GM12878 (cell line): ENCODE results near the gene GIMAP1. TPM values are rescaled to one million over a fixed set of nuclear protein-coding genes. Genes with fewer than 3 reads are reported as not detected.

Source experiments
- ATAC-seq: fragments of 200-7000 bp; cut with Tn5 transposase; 3 replicates; pipeline ENCODE4 v1.9.1; 2020; ENCODE audit warnings: mild to moderate bottlenecking, moderate library complexity
- BruUV-seq: library from RNA; stranded (reverse); fragments of 400-500 nt; replicated peaks from 2 replicates; lab custom pipeline; 2021; lab: Mats Ljungman, UMichigan
- CTCF ChIA-PET: fragments of 300-600 bp; sonication (Branson Sonifier 250); formaldehyde crosslinking; extraction: SDS; loops from one replicate; lab custom pipeline; 2021; ENCODE audit warnings: inconsistent platforms; lab: Yijun Ruan, JAX
- POLR2A ChIA-PET: fragments of 350-600 bp; formaldehyde crosslinking; extraction: SDS; loops from one replicate; lab custom pipeline; 2021; ENCODE audit warnings: inconsistent platforms; lab: Charles Lee
- RAD21 ChIA-PET: fragments of 300-600 bp; sonication (Branson Sonifier 250); formaldehyde crosslinking; loops from one replicate; lab custom pipeline; 2023; ENCODE audit warnings: antibody characterized with exemption; ENCODE audit not compliant: unreplicated experiment; lab: Charles Lee
- SMC1A ChIA-PET: fragments of 300-600 bp; sonication (Branson Sonifier 250); formaldehyde crosslinking; loops from one replicate; lab custom pipeline; 2023; ENCODE audit not compliant: unreplicated experiment, uncharacterized antibody; lab: Charles Lee
- DNase-seq: peaks from one replicate; pipeline ENCODE4 v3.0.0-alpha.2; 2011; ENCODE audit warnings: low read depth, low spot score
- FAIRE-seq: peaks from 3 replicates; lab custom pipeline; 2011; peaks lifted over from hg19 to GRCh38; lab: Jason Lieb, UNC
- H2AFZ ChIP-seq: 2 replicates; pipeline ENCODE4 v1.6.0; 2011; ENCODE audit warnings: low read depth, low read length, control low read depth; ENCODE audit not compliant: control insufficient read depth
- H3K27ac ChIP-seq: 2 replicates; pipeline ENCODE4 v1.5.1; 2011; ENCODE audit warnings: control low read depth; ENCODE audit not compliant: control insufficient read depth, insufficient read depth
- H3K27me3 ChIP-seq, 2 experiments: replicated peaks in 1 of 2; 2 replicates each; pipeline versions ENCODE4 v1.6.0 to v1.6.1; 2011; ENCODE audit warnings: low read length in 1 of 2; ENCODE audit not compliant: control insufficient read depth in 2 of 2, insufficient read depth in 2 of 2
- H3K36me3 ChIP-seq, 2 experiments: 2 replicates each; pipeline ENCODE4 v1.5.1; 2011; ENCODE audit warnings: low read length in 1 of 2; ENCODE audit not compliant: control insufficient read depth in 2 of 2, insufficient read depth in 2 of 2
- H3K4me1 ChIP-seq: 2 replicates; pipeline ENCODE4 v1.6.1; 2011; ENCODE audit warnings: mild to moderate bottlenecking, low read length, moderate library complexity, mixed read lengths; ENCODE audit not compliant: control insufficient read depth, insufficient read depth
- H3K4me2 ChIP-seq: 2 replicates; pipeline ENCODE4 v1.6.0; 2011; ENCODE audit warnings: control low read depth; ENCODE audit not compliant: control insufficient read depth, insufficient read depth
- H3K4me3 ChIP-seq: fragments of 200-600 bp; sonication (generic); 2 replicates; pipeline ENCODE4 v1.5.1; 2016
- H3K79me2 ChIP-seq: 2 replicates; pipeline ENCODE4 v1.6.0; 2011; ENCODE audit warnings: low read length; ENCODE audit not compliant: control insufficient read depth, insufficient read depth
- H3K9ac ChIP-seq: 2 replicates; pipeline ENCODE4 v1.8.0; 2011; ENCODE audit warnings: low read length, control low read depth, mixed read lengths; ENCODE audit not compliant: control insufficient read depth, insufficient read depth
- H3K9me3 ChIP-seq: replicated peaks from 3 replicates; pipeline ENCODE4 v1.5.1; 2011; ENCODE audit warnings: mild to moderate bottlenecking, low read length; ENCODE audit not compliant: control insufficient read depth, insufficient read depth
- H4K20me1 ChIP-seq: 2 replicates; pipeline ENCODE4 v1.6.0; 2011; ENCODE audit not compliant: control insufficient read depth, insufficient read depth
- BHLHE40 ChIP-seq, 2 experiments: fragments of 450-650 bp in 1 of 2; IDR thresholded peaks; 2 replicates each; pipeline ENCODE4 v1.6.1; 2011 to 2017; ENCODE audit warnings: low read depth in 2 of 2, borderline replicate concordance in 1 of 2, improper control_type of control experiment in 1 of 2, low read length in 1 of 2, mild to moderate bottlenecking in 1 of 2
- ETV6 ChIP-seq, 2 experiments: fragments of 450-650 bp in 1 of 2; IDR thresholded peaks in 1 of 2; conservative IDR thresholded peaks in 1 of 2; 2 replicates each; pipeline ENCODE4 v1.6.1; 2014; ENCODE audit warnings: antibody characterized with exemption in 1 of 2, borderline replicate concordance in 1 of 2, low read depth in 1 of 2, mild to moderate bottlenecking in 1 of 2, moderate library complexity in 1 of 2
- MYC ChIP-seq: IDR thresholded peaks from 2 replicates; pipeline ENCODE4 v1.6.1; 2011; ENCODE audit warnings: mild to moderate bottlenecking, low read length, moderate library complexity, inconsistent platforms; ENCODE audit not compliant: insufficient read depth, insufficient replicate concordance, insufficient read length, severe bottlenecking
- PAX5 ChIP-seq: IDR thresholded peaks from 2 replicates; pipeline ENCODE4 v1.6.1; 2011; ENCODE audit warnings: low read depth, low read length, borderline replicate concordance
- SIN3A ChIP-seq: IDR thresholded peaks from 2 replicates; pipeline ENCODE4 v1.6.1; 2012; ENCODE audit warnings: low read depth, low read length, improper control_type of control experiment
- TCF7 ChIP-seq: IDR thresholded peaks from 2 replicates; pipeline ENCODE4 v1.6.1; 2014; ENCODE audit warnings: antibody characterized with exemption, borderline replicate concordance
- WGBS: methylation state at CpG from one replicate; pipeline ENCODE4 v1.1.6; 2016; ENCODE audit warnings: low lambda C conversion rate; ENCODE audit not compliant: insufficient replicate concordance, insufficient coverage; ENCODE audit errors: missing lambda C conversion rate; 5-methylcytosine and 5-hydroxymethylcytosine counted together
- in situ Hi-C: fragments of 300-500 bp; cut with MboI; formaldehyde crosslinking; loops from 9 replicates; pipeline ENCODE4 v1.14.3; 2018; ENCODE audit warnings: mixed read lengths
- intact Hi-C: fragments of 100-400 bp; cut with micrococcal nuclease; formaldehyde crosslinking; loops from one replicate; pipeline ENCODE4 v1.14.2; 2022; ENCODE audit not compliant: unreplicated experiment
- polyA plus RNA-seq, 11 experiments: library from polyadenylated mRNA; depleted of rRNA in 4 of 11; unstranded in 6 of 11; stranded (reverse) in 5 of 11; fragments of >200 nt; fragmentation: Nextera tagmentation in 4 of 11; fragmentation: Illumina TruSeq in 1 of 11; extraction: Ambion mirVana in 4 of 11; extraction: Trizol in 1 of 11; gene quantifications; 1 replicate in 1 of 11; 2 replicates in 10 of 11; pipeline versions ENCODE4 v1.2.1 to v1.2.3, GENCODE V29; 2011 to 2016; ENCODE audit warnings: inconsistent platforms in 2 of 11, missing spikeins in 2 of 11, low read depth in 1 of 11
- total RNA-seq, 4 experiments: library from RNA; depleted of rRNA in 3 of 4; stranded (reverse); fragments of >200 nt in 3 of 4; fragmentation: Illumina TruSeq in 1 of 4; extraction: Trizol in 1 of 4; gene quantifications; 2 replicates each; pipeline versions ENCODE4 v1.2.1 to v1.2.3, GENCODE V29; 2013 to 2021

Gene GIMAP1
- total and polyA plus RNA-seq, 10 of the 15 experiments (the other 5 are each of a cell fraction or from before 2014, with no cell fraction given), result 0.16 to 1.9 (median 1.1) TPM

- no peak for TF ChIP-seq SIN3A
- TF ChIP-seq BHLHE40 (IDR thresholded peaks at IDR 0.05; ENCODE audit: borderline replicate concordance in 1 of 2, low read depth in 2 of 2, low read length in 1 of 2), result no peak
- TF ChIP-seq PAX5, result no peak
- no peak for TF ChIP-seq ETV6 (conservative IDR thresholded peaks at IDR 0.05 in 1 of 2, IDR thresholded peaks at IDR 0.05 in 1 of 2; ENCODE audit: borderline replicate concordance in 1 of 2, low read depth in 1 of 2)
These were observed 28.7 kb downstream of the GIMAP1 start (continued) for GRCh38 chr7:150745086-150745485.

GRCh38 chr7:150745876-150746275 is 29.5 kb downstream of the GIMAP1 start:
- no peaks in the 10 kb centered on the region for H3K9me3 ChIP-seq
- BruUV-seq, result no TSS peak
- 77% methylated on average over 3 of the region's 3 CpGs for WGBS
- no peak overlapping the region for H3K4me3 ChIP-seq
- peaks cover 4% of the 10 kb centered on the region; the same call in 1 of the 2 replicates for H3K79me2 ChIP-seq
- TF ChIP-seq PAX5, result no peak
- no peak for TF ChIP-seq MYC
- no peak for TF ChIP-seq TCF7
- TF ChIP-seq, all 136 proteins: peak for 0
- FAIRE-seq, result no peak
- Histone ChIP-seq H3K4me1 (peaks cover 7% of the 10 kb centered on the region), H2AFZ (no peak overlapping the region), H3K4me2 (no peak overlapping the region), H4K20me1 (no peaks in the 10 kb centered on the region; the same call in 1 of the 2 replicates), H3K9ac (no peak overlapping the region), H3K27me3 (no peaks in the 10 kb centered on the region), H3K36me3 (peaks cover 0 to 10% of the 10 kb centered on the region in 2 experiments; a peak in 2 of 4 replicates), H3K27ac (no peak overlapping the region)
- in situ Hi-C loops (no loop called here), intact Hi-C loops (no loop called here)
- ChIA-PET POLR2A (interaction anchor here (0.7 kb wide), 1 partner anchor 60 kb away, joined by 8 read pairs; the partner anchor contains the start of gene GIMAP2), SMC1A (interaction anchor here (0.6 to 1.0 kb wide), 2 partner anchors 11 to 298 kb away, joined by 3 read pairs; no protein-coding TSS in a partner anchor), RAD21 (interaction anchor here (1.3 kb wide), 1 partner anchor 10 kb away, joined by 3 read pairs; no protein-coding TSS in a partner anchor), CTCF (interaction anchor here (1.3 kb wide), 1 partner anchor 9 kb away, joined by 3 read pairs; no protein-coding TSS in a partner anchor)
- DNase-seq, result no peak
- ATAC-seq, result no peak
